ENCODE data around the gene CDC42BPB.

The CDC42BPB gene

DNA sequence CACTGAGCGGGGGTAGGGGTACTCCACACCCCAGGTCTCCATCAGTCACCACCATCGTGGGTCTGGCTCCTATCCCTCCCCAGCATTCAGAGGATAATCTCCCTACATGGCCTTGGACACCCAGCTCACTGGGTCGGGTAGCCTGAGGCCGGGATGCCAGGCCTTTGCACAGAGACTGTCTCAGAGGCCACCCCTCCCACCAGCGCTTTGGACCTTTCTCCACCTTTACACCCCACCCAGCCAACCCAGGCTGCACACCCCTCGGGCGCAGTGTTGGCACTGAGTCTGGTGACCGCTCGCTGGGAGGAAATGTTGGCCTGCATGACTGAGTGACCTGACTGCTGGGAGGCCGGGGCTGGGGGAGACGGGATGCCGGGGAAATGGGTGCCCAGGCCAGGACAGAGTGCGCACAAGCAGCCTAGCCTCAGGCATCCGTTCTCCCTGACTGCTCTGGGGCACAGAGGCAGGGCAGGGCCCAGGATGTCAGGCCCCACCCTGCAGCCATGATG lies 16.1 kb upstream of the CDC42BPB start:
- Histone ChIP-seq H3K9me3 (ENCODE audit: control insufficient read depth, insufficient read depth, low read depth, low read length) (no peaks in the 10 kb centered on the region), H3K4me3 (ENCODE audit: low read depth, low read length) (no peak overlapping the region), H3K4me1 (ENCODE audit: control insufficient read depth, insufficient read depth, low read length) (0 out of 2 replicates have a peak, but pooled peaks cover 3% of the 10 kb centered on the region), H3K27ac (ENCODE audit: extremely low read depth, low read depth, low read length) (no peak overlapping the region), H3K36me3 (ENCODE audit: control insufficient read depth in 2 of 2, insufficient read depth in 1 of 2, low read length in 2 of 2) (no peaks in the 10 kb centered on the region)
- CTCF ChIA-PET, result interaction anchor here (0.7 to 1.1 kb wide), 2 partner anchors 91 to 221 kb away, joined by 4 to 6 read pairs; no protein-coding TSS in a partner anchor
- TF ChIP-seq PRDM10 (tag by site-specific recombination; IDR thresholded peaks at IDR 0.05) (peak; percentile 91), ZNF76 (tag by site-specific recombination; IDR thresholded peaks at IDR 0.05; ENCODE audit: borderline replicate concordance, low read depth) (no peak), HOXA7 (CRISPR knock-in tag; IDR thresholded peaks at IDR 0.05; ENCODE audit: borderline replicate concordance) (no peak), ZNF274 (IDR thresholded peaks at IDR 0.05; ENCODE audit: low read length) (no peak), ZNF274 (tag by site-specific recombination; IDR thresholded peaks at IDR 0.05; ENCODE audit: borderline replicate concordance) (no peak), ZNF23 (tag by site-specific recombination; IDR thresholded peaks at IDR 0.05; ENCODE audit: borderline replicate concordance) (no peak)
- POLR2A ChIA-PET, result interaction anchor here (1.8 kb wide), 1 partner anchor 261 kb away, joined by 4 read pairs; the partner anchor contains the start of gene EIF5

- Histone ChIP-seq H3K4me1 (ENCODE audit: control insufficient read depth, insufficient read depth, low read length) (peaks cover 4% of the 10 kb centered on the region; the same call in 1 of the 2 replicates), H3K27ac (ENCODE audit: extremely low read depth, low read depth, low read length) (no peak overlapping the region), H3K4me3 (ENCODE audit: low read depth, low read length) (no peak overlapping the region), H3K9me3 (ENCODE audit: control insufficient read depth, insufficient read depth, low read depth, low read length) (no peaks in the 10 kb centered on the region), H3K36me3 (ENCODE audit: control insufficient read depth in 2 of 2, insufficient read depth in 1 of 2, low read length in 2 of 2) (no peaks in the 10 kb centered on the region)
- TF ChIP-seq ZIC2 (tag by site-specific recombination; IDR thresholded peaks at IDR 0.05) (peak; percentile 42; the same call in 1 of the 2 replicates), ZNF146 (tag by site-specific recombination; IDR thresholded peaks at IDR 0.05) (no peak), HOXC10 (CRISPR knock-in tag; IDR thresholded peaks at IDR 0.05) (no peak), ZNF335 (tag by site-specific recombination; conservative IDR thresholded peaks at IDR 0.05) (no peak), ZNF747 (tag by site-specific recombination; IDR thresholded peaks at IDR 0.05) (no peak), ZNF274 (IDR thresholded peaks at IDR 0.05; ENCODE audit: low read length) (no peak), ZNF274 (tag by site-specific recombination; IDR thresholded peaks at IDR 0.05; ENCODE audit: borderline replicate concordance) (no peak), ZNF514 (tag by site-specific recombination; IDR thresholded peaks at IDR 0.05) (no peak), ZNF341 (tag by site-specific recombination; IDR thresholded peaks at IDR 0.05; ENCODE audit: low read depth) (peak; percentile 69), SALL2 (tag by site-specific recombination; IDR thresholded peaks at IDR 0.05; ENCODE audit: borderline replicate concordance) (no peak), ZNF560 (tag by site-specific recombination; IDR thresholded peaks at IDR 0.05; ENCODE audit: borderline replicate concordance) (no peak), RBAK (tag by site-specific recombination; IDR thresholded peaks at IDR 0.05) (no peak), KLF1 (tag by site-specific recombination; IDR thresholded peaks at IDR 0.05) (peak; percentile 22; the same call in 1 of the 2 replicates)
- TF ChIP-seq, protein P1, sequence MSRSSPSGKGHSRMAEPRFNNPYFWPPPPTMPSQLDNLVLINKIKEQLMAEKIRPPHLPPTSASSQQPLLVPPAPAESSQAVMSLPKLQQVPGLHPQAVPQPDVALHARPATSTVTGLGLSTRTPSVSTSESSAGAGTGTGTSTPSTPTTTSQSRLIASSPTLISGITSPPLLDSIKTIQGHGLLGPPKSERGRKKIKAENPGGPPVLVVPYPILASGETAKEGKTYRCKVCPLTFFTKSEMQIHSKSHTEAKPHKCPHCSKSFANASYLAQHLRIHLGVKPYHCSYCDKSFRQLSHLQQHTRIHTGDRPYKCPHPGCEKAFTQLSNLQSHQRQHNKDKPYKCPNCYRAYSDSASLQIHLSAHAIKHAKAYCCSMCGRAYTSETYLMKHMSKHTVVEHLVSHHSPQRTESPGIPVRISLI (tag by site-specific recombination; IDR thresholded peaks at IDR 0.05), result no peak
- TF ChIP-seq, protein P2, sequence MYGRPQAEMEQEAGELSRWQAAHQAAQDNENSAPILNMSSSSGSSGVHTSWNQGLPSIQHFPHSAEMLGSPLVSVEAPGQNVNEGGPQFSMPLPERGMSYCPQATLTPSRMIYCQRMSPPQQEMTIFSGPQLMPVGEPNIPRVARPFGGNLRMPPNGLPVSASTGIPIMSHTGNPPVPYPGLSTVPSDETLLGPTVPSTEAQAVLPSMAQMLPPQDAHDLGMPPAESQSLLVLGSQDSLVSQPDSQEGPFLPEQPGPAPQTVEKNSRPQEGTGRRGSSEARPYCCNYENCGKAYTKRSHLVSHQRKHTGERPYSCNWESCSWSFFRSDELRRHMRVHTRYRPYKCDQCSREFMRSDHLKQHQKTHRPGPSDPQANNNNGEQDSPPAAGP (tag by site-specific recombination; IDR thresholded peaks at IDR 0.05), result peak; percentile 35; the same call in 1 of the 2 replicates
- POLR2A ChIA-PET, result no interaction called here
- CTCF ChIA-PET, result interaction anchor here (0.7 kb wide), 1 partner anchor 90 kb away, joined by 4 read pairs; no protein-coding TSS in a partner anchor
Measured at GRCh38 chr14:103072595-103073366, 15.4 kb upstream of the CDC42BPB start.
